Loucy (cell line): Measurements from ENCODE around the gene NLRP11.

Experiments
- H2AFZ ChIP-seq: fragments of 200-600 bp; sonication (generic); 2 replicates; pipeline ENCODE4 v1.6.0; 2016; ENCODE audit warnings: antibody characterized with exemption, mild to moderate bottlenecking, low read length, moderate library complexity
- H3F3A ChIP-seq: fragments of 200-600 bp; 2 replicates; pipeline ENCODE4 v1.6.0; 2016; ENCODE audit warnings: antibody characterized with exemption, low read depth, mild to moderate bottlenecking
- H3K27me3 ChIP-seq: fragments of 200-600 bp; sonication (generic); 2 replicates; pipeline ENCODE4 v1.6.1; 2014; ENCODE audit warnings: low read length, mild to moderate bottlenecking; ENCODE audit not compliant: insufficient read depth, poor library complexity, severe bottlenecking
- H3K36me3 ChIP-seq: fragments of 200-600 bp; sonication (generic); 2 replicates; pipeline ENCODE4 v1.6.1; 2016; ENCODE audit warnings: low read length; ENCODE audit not compliant: insufficient read depth
- H3K4me1 ChIP-seq: fragments of 200-600 bp; sonication (generic); 2 replicates; pipeline ENCODE4 v1.5.1; 2014; ENCODE audit warnings: low read length, mild to moderate bottlenecking; ENCODE audit not compliant: insufficient read depth, poor library complexity, severe bottlenecking
- H3K4me2 ChIP-seq: fragments of 200-600 bp; sonication (generic); 2 replicates; pipeline ENCODE4 v1.6.0; 2014; ENCODE audit warnings: antibody characterized with exemption, low read length, low read depth, mild to moderate bottlenecking; ENCODE audit not compliant: poor library complexity, severe bottlenecking
- H3K4me3 ChIP-seq: fragments of 200-600 bp; sonication (generic); 2 replicates; pipeline ENCODE4 v1.5.1; 2014; ENCODE audit warnings: low read length, mild to moderate bottlenecking, mixed read lengths; ENCODE audit not compliant: poor library complexity, severe bottlenecking
- H3K79me2 ChIP-seq: fragments of 200-600 bp; sonication (generic); 2 replicates; pipeline ENCODE4 v1.6.1; 2014; ENCODE audit warnings: low read length; ENCODE audit not compliant: insufficient read depth
- H3K9ac ChIP-seq: fragments of 200-600 bp; sonication (generic); 2 replicates; pipeline ENCODE4 v1.6.0; 2014; ENCODE audit warnings: mild to moderate bottlenecking, low read depth, low read length, moderate library complexity; ENCODE audit not compliant: poor library complexity, severe bottlenecking
- H3K9me2 ChIP-seq: fragments of 200-600 bp; sonication (generic); replicated peaks from 2 replicates; pipeline ENCODE4 v1.6.1; 2016; ENCODE audit warnings: low read depth, low read length, mixed read lengths
- H3K9me3 ChIP-seq: fragments of 200-600 bp; sonication (generic); 2 replicates; pipeline ENCODE4 v1.6.1; 2014; ENCODE audit warnings: mild to moderate bottlenecking, antibody characterized with exemption, low read length, low read depth; ENCODE audit not compliant: insufficient read depth
- H4K20me1 ChIP-seq: fragments of 200-600 bp; sonication (generic); 2 replicates; pipeline ENCODE4 v1.6.0; 2014; ENCODE audit warnings: antibody characterized with exemption, low read length, mild to moderate bottlenecking; ENCODE audit not compliant: insufficient read depth, poor library complexity, severe bottlenecking
- CTCF ChIP-seq: fragments of 200-600 bp; sonication (generic); conservative IDR thresholded peaks from 2 replicates; pipeline ENCODE4 v1.5.1; 2014; ENCODE audit warnings: mild to moderate bottlenecking, antibody characterized with exemption, low read length
- EZH2phosphoT487 ChIP-seq: fragments of 200-600 bp; IDR thresholded peaks from 2 replicates; pipeline ENCODE4 v1.6.1; 2018; ENCODE audit warnings: antibody characterized with exemption, mild to moderate bottlenecking, moderate library complexity, borderline replicate concordance

NLRP11 gene

GRCh38 chr19:55855160-55855559, 23.4 kb upstream of the NLRP11 start:
- no peak overlapping the region for H3K9ac ChIP-seq
- no peak overlapping the region for H3K4me2 ChIP-seq
- no peak overlapping the region for H3K4me3 ChIP-seq
- H3K36me3 ChIP-seq, result no peaks in the 10 kb centered on the region
- no peaks in the 10 kb centered on the region for H3K9me2 ChIP-seq
- no peak overlapping the region for H2AFZ ChIP-seq
- TF ChIP-seq EZH2phosphoT487 (no peak), CTCF (no peak)
- H3K27me3 ChIP-seq, result no peaks in the 10 kb centered on the region
- H3K9me3 ChIP-seq, result no peaks in the 10 kb centered on the region; the same call in 1 of the 2 replicates
- H3F3A ChIP-seq, result no peaks in the 10 kb centered on the region
- no peaks in the 10 kb centered on the region for H3K4me1 ChIP-seq
- no peaks in the 10 kb centered on the region for H4K20me1 ChIP-seq
- H3K79me2 ChIP-seq, result no peaks in the 10 kb centered on the region

GRCh38 chr19:55838906-55839305, 7.1 kb upstream of the NLRP11 start:
- Histone ChIP-seq H3K4me1 (no peaks in the 10 kb centered on the region), H3K36me3 (no peaks in the 10 kb centered on the region), H3K27me3 (no peaks in the 10 kb centered on the region), H3K9ac (no peak overlapping the region), H3K9me3 (no peaks in the 10 kb centered on the region), H3F3A (no peaks in the 10 kb centered on the region), H3K4me2 (no peak overlapping the region), H3K79me2 (no peaks in the 10 kb centered on the region), H3K9me2 (no peaks in the 10 kb centered on the region), H3K4me3 (no peak overlapping the region), H4K20me1 (no peaks in the 10 kb centered on the region), H2AFZ (no peak overlapping the region)
- TF ChIP-seq CTCF (no peak), EZH2phosphoT487 (no peak)

GRCh38 chr19:55838251-55838650, 6.5 kb upstream of the NLRP11 start:
- Histone ChIP-seq H3K4me2 (no peak overlapping the region), H2AFZ (no peak overlapping the region), H3K4me1 (no peaks in the 10 kb centered on the region), H3K9me2 (no peaks in the 10 kb centered on the region), H3K79me2 (no peaks in the 10 kb centered on the region), H3K36me3 (no peaks in the 10 kb centered on the region), H3K27me3 (no peaks in the 10 kb centered on the region), H3K4me3 (no peak overlapping the region), H3K9me3 (no peaks in the 10 kb centered on the region), H3F3A (no peaks in the 10 kb centered on the region), H3K9ac (no peak overlapping the region), H4K20me1 (no peaks in the 10 kb centered on the region)
- TF ChIP-seq CTCF (no peak), EZH2phosphoT487 (no peak)
